GM18502 (cell line): ENCODE results near the gene ULK3.

Source experiments
- ATAC-seq: cut with Tn5 transposase; IDR thresholded peaks from one replicate; pipeline ENCODE4 v1.9.1; 2021; ENCODE audit warnings: mild to moderate bottlenecking; ENCODE audit not compliant: unreplicated experiment, poor library complexity

Gene ULK3

DNA sequence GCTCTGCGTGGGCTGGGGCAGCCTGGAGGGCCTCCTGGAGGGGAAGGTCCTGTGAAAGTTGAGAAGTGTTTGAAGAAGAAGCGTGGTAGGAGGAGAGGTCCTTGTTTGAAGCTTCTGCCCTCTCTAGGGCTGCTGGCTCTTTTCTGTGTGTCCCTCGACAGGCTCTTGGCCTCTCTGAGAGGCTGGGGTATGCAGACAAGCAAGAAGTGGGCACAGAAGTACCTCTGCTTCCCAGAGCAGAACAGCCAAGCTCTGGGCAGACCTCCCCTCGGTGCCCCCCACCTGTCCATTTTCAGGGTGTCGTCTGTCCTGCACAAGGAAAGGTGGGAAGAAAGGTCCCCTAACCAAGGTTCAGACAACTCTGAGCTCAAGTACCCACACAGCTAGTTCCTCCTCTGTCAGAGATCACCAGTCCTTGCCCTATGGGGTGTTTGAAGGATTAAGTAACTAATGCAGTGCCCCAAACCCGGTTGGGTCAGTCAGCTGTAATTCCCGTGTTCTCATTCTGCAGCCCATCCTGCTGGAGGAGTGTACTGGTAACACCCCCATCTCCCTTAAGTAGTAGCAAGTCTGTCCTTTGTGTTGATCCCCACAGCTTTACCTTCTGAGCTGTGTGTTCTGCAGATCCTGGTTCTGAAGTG, 54.8 kb downstream of the ULK3 start:
- no peak for ATAC-seq

DNA sequence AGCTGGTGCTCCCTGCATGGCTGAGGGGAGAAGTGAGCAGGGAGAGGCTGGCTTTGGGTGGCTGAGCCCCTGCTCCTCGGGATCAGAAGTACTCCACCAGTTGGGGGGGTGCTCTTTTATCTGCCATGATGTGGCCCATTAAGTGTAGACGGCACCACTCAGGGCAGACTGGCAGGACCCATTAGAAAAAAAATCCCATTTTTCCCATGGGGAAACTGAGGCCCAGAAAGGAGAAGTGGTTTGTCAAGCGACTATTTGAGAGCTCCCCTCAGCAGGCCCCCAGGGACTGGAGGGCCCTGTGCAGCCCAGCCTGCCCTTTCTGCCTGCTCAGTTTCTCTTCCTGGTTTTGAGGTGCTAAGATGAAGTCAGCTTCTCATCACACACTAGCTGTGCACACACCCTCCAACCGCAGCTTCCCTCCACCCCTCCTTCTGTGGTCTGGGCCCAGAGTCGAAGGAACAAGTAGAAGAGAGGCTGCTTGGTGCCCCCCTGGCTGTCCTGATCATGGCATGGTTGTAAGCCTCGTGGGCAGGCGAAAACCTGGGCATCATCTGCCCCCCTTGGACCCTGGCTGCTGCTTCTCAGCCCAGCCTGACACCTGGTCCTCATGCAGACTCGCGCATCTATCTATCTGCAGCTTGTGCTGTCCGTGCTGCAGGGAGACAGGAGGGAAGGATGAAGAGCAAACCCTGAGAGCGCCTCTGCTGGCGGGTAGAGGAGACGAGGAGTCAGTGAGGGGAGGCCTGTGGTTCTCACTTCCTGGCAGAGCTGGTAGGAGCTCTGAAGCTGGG, 55.5 kb downstream of the ULK3 start:
- peak; percentile 48 for ATAC-seq

DNA sequence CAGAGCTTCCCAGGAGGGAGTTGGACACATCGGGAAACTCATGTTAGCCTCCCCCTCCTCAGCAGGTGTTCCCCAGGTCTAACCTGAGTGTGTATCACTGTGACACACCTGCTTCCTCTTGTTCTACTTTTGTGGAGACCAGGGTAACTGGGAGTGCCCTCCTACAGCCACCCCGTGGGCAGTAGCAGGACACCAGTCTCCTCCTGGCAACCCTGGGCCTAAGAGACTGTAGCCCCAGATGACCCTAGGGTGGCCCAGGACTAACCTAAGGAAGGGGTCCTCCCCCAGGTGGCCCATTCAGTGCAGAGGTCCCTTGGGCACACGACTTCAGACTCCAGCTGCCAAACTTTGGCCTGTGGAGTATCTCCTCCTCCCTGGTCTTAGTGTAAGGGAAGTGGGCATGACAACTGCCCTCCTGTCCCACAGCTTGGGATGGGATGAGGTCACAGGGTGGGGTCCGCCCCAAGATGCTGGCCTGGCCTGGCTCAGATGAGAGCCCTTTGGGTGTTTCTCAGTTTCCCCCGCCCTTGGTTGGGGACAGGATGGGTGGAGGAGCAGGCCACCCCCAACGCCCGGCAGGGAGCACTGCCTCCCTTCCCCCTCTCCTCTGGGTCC, 56.3 kb downstream of the ULK3 start:
- ATAC-seq, result no peak
